GM18502 (cell line): ENCODE data around the gene LMF2.

ENCODE experiments used
- ATAC-seq: cut with Tn5 transposase; IDR thresholded peaks from one replicate; pipeline ENCODE4 v1.9.1; 2021; ENCODE audit warnings: mild to moderate bottlenecking; ENCODE audit not compliant: unreplicated experiment, poor library complexity

Gene LMF2

DNA sequence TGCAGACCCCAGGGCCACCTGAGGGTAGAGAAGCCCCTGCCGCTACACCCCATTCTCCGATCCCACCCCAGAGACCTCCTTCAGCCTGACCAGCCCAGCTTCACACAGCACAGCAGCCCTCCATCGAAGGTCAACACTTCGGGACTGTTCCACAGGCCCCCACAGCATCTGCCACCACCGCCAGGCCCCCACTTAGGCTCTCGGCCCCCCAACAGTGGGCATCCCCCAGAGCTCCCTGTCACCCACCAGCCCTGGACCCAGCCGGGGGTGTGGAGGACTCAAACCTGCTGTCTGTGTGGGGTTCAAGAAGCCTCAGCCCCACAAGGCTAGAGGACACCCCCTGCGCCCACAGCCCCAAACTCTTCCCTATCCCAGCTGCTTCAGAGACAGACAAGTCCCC lies 38.9 kb downstream of the LMF2 start:
- ATAC-seq = no peak

DNA sequence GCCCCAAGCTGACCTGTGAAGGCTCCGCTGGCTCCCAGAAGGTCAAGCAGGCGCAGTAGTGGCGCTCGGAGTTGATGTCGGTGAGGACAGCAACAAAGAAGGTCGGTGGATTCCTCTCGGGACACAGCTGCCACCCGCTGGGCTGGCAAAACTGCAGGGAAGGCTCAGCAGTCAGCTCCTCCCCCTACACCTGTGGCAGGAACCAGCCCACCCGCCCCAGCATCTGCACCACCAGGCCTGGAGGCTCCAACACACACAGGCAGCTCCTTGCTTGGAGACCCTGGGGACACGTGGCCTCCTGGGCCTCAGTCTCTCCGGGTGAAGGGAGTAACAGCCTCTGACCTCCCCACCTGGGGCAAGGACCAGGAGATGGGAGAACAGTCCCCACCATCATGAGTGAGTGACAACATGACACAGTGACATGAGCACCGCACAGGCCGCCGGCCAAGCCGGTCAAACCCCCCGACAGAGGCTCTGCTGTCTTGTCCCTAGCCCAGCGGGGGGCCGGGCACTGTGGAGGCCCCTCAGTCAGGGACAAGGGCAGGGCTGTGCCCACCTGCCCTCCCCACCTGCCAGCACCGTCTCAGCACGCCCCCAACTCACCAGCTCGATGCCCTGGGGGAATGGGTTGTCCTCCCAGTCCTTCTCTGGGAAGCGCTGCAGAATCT lies 39.6 kb downstream of the LMF2 start:
- no peak for ATAC-seq

- ATAC-seq = no peak
Observed at GRCh38 chr22:50467341-50467740, 40.2 kb downstream of the LMF2 start.

GRCh38 chr22:50465066-50465930 lies 42.2 kb downstream of the LMF2 start:
- no peak for ATAC-seq

DNA sequence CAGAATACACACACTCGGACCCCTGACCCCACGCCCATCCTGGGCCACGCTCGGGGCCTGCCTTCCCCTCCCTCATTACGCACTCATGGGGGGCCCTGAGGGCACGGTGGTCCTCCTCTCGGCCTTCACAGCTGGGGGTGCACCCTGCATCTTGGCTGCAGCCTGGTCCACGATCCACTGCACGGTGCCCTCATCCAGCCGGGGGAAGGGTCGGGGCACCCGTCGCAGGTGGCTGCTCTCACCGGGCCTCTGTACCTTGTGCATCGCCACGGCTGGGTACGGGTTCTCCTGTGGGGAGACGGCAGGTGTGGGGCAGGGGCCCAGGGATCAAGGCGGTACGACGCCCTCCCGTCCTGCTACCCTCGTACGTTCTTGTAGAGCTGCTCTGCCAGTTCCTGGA lies 43.1 kb downstream of the LMF2 start:
- ATAC-seq = no peak

DNA sequence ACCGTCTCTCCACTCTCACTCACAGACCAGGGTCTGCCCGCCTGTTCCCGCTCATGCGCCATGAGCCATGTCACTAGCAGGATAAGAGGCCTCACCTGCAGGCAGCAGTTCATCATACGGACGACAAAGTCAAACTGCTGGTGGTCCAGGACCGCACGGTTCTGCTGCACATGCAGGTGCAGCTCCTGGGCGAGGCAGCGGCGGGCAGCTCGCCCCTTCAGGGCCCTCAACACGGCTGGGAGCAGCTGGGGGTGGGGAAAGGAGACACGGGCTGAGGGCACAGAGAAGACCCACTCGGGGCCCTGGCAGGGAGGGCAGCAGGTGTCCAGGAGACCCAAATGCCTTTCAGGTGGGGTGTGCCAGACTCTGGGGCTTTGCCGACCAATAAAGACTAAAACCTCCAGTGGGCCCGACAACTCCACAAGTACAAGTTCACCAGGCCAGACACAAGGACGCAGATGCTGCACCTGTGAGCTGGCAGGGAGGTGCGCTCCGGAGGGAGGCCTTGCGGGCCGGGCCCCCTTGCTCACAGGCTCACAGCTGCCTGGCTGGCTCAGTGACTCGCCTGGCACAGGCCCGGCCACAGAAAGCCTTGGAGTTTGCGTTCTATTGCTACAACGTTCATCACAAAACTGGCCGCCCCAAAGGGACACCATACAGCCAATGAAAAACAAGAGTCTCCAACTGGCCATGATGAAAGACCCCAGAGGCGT lies 44.2 kb downstream of the LMF2 start:
- ATAC-seq = no peak

DNA sequence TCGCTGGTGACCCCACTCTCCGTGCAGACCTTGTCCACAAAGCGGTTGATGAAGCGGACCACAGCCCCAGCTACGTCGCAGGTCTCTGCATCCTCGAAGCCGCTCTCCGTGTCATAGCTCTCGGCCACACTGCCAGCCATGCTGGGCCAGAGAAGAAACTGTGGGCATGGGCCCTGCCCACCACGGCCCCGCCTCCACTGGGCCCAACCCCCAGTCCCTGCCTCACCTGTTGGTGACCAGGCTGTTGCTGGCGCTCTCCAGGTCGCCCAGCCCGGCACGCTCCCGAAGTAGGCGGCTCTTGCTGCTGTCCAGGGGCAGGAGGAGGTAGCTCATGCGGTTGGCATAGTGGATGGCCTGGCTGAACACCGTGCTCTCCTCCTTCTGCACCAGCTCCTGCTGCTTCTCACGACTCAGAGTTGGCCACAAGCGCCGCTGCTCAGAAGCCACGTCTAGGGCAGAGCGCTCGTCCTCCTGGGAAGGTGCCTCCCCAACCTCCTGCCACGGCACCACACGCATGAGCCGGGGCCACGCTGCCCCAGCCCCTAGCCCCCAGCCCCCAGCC lies 45.4 kb downstream of the LMF2 start:
- no peak for ATAC-seq

DNA sequence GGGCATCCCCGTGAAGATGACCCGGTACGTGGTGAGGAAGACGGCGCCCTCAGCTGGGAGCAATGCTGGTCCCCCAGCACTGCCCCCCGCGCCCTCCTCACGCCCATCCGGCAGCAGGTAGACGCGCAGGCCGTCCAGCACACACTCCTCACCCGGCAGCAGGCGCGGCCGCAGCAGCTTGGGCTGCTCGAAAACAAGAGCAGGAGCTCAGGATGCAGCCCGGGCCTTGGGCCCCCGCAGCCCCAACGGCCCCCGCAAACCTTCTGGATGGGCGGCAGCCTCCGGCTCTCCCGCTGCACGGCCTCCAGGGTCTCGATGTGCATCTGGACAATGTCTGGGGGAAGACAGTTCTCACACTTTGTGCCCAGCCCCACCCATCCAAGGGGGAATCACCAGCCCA lies 46.0 kb downstream of the LMF2 start:
- no peak for ATAC-seq

- ATAC-seq = no peak
Observed at GRCh38 chr22:50460938-50461337, 46.6 kb downstream of the LMF2 start.

DNA sequence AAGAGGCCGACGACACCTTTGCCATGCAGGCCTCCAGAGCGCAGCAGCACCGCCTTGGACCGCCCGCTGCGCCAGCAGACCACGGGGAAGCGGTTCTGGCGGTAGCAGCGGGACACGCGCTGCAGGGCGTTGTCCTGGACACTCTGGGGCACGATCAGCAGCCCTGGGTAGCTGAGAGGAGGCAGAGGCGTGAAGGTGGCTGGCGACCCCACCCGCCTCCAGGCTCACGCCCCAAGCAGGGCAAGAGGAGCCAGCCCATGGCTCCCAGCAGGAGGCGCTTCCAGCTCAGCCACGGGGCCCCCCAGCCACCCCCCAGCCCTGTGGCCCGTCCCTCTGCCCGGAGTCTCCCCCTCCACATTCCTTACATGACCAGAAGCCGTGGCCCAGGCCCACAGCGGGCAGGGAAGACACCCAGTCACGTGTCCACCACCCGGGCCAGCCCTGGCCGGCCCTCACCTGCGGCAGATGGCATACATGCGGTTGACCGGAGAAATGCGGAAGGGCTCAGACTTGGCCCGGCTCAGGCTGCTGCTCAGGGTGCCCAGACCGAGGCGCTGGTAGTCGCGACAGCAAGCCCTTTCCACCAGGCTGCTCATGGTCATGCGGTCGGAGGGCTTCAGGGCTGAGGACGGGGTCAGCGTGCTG lies 47.9 kb downstream of the LMF2 start:
- ATAC-seq = no peak

DNA sequence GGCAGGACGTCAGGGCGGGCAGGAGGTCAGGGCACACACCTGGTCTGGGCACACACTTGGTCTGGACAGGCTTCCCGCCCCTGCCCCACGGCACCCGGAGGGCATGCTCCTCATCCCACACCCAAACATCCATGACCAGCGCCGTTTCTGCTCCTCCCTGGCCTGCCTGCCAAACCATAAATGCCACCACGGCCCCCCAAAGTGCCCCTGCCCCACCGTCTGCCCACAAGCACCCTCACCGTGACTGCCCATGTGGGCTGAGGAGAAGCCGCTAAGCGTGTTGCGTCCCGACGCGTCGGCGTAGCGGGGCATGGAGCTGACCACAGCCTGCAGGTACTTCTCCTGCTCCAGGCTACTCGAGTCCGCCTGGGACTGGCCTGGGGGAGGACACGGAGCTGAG lies 48.5 kb downstream of the LMF2 start:
- no peak for ATAC-seq

DNA sequence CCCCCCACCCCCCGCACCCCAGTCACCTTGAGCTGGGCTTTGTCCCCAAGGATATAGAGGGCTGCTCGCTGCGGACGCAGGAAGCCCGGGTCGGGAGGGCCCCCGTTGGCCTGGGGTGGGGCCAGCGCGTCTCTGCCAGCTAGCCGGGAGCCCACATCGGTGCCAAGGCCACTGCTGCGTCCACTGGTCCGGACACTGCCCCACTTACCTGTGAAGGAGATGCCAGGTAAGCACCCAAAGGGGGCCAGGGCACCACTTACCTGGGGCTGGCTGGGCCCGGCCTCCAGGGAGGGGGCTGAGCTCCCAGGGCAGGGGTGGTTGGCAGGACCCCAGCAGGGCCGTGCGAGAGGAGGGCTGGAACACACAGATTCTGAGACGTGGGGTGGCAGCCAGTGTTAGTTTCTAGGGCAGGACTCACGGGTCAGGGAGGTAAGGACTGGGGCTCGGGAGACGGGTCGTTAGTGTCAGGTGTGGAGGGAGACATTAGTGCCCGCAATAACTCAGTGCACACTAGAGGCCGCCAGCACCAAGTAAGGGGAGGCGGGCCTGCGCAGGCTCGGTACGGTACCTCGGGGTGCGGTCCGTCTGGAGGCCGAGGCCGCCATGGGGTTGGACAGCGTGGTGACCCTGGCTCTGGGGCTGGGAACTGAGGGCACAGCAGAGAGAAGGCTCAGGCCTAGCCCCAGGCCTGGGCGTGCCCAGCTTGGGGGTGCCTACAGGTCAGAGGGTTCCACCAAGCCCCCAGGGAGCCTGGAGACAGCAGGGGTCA lies 50.9 kb downstream of the LMF2 start:
- ATAC-seq = no peak

- no peak for ATAC-seq
Observed at GRCh38 chr22:50456026-50456425, 51.5 kb downstream of the LMF2 start.

- no peak for ATAC-seq
Observed at GRCh38 chr22:50455201-50455600, 52.3 kb downstream of the LMF2 start.

DNA sequence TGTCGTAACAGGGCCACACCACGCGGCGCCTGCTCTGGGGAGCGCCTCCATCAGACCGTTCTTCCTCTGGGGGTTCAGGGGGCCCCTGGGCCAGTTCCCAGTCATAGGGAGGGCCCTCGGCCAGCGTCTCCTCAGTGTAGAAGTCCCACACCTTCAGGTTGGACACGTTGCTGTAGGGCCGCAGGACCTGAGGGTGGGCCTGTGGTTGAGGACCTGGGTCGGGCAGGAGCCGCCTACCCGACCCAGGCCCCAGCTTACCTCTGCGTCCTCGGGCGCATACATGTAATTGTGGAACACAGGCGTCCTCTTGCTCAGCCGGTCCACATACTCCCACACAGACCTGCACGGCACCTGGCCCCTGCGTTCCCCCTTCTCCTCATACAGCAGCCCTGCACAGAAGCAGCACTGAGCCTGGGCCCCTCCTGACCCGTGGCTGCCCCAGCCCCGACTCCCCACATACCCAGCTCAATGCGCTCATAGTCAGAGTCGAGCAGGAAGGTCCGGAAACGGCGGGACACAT lies 52.9 kb downstream of the LMF2 start:
- ATAC-seq = no peak
